HFF-Myc (cell line): Measurements from ENCODE around the gene SSR2.

Experiments
- DNase-seq: peaks from one replicate; pipeline ENCODE4 v3.0.0-alpha.2; 2011; ENCODE audit warnings: low read depth; ENCODE audit errors: extremely low read depth
- H3K4me3 ChIP-seq: replicated peaks from 2 replicates; pipeline ENCODE4 v1.5.1; 2011; ENCODE audit warnings: low read depth, mild to moderate bottlenecking, control low read depth, low read length
- CTCF ChIP-seq: IDR thresholded peaks from 2 replicates; pipeline ENCODE4 v1.5.1; 2012; ENCODE audit warnings: mild to moderate bottlenecking, low read depth, low read length, control low read depth; ENCODE audit errors: missing control alignments

SSR2 gene

GRCh38 chr1:155977690-155978324, 42.9 kb downstream of the SSR2 start:
- peak overlapping the region; percentile 74 for H3K4me3 ChIP-seq
- DNase-seq: no peak
- TF ChIP-seq CTCF: no peak

- TF ChIP-seq CTCF: no peak
- peak overlapping the region; percentile 74 for H3K4me3 ChIP-seq
- DNase-seq: no peak
Measured at GRCh38 chr1:155976913-155977689, 43.6 kb downstream of the SSR2 start.

GRCh38 chr1:155976062-155976912, 44.5 kb downstream of the SSR2 start:
- DNase-seq: no peak
- H3K4me3 ChIP-seq: peak overlapping the region; percentile 74
- no peak for TF ChIP-seq CTCF

GRCh38 chr1:155975375-155976061, 45.2 kb downstream of the SSR2 start:
- peak overlapping the region; percentile 74 for H3K4me3 ChIP-seq
- DNase-seq: no peak
- no peak for TF ChIP-seq CTCF

DNA sequence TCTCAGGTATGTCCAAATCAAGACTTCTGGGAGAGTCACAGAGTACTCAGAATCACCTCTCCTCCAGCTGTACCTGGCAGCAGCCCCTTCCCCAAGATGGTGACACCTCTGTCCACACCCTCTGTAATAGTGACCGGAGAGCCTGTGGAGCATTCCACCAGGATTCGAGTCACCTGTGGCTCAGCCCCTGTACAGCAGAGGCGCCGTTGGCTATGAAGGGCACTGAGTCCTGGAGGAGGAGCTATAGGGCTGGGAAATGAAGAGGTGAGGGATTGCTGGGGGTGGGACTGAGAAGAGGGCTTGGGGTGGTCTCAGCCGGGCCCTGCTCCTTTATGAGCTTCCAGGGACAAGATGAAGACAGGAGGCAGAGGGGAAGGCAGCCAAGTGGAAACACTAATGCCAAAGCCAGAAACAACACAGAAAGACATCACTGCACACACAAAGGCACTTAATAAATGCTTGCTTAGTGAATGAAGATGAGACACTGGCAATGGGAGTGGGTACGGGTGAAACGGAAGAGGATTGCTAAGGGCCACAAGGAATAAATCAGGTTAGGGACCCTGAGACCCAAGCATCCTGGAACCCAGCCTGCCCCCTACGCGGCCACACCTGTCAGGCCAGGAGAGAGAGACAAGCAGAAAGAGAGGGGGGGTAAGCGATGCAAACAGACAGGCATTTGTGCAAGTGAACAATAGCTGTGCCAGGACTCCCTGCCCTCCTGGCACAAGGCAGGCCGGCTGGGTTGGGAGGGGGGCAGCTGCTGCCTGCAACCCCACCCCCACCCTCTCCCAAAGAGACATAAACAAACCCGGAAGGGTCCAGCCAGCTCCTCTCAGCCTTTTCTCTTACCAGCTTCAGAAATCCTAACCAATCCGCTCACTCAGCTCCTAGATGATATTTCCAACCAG, 46.3 kb downstream of the SSR2 start:
- peak overlapping the region; percentile 74 for H3K4me3 ChIP-seq

More for the DNA sequence above, 46.3 kb downstream of the SSR2 start:
- no peak for TF ChIP-seq CTCF
- no peak for DNase-seq
